Heart left ventricle (tissue), 16 donors: ENCODE results near the gene TRHDE. TPM values are rescaled to one million over a fixed set of nuclear protein-coding genes. Genes with fewer than 3 reads are reported as not detected.

Experiments used
- ATAC-seq, 4 donors: fragments of 200-7000 bp; cut with Tn5 transposase; one replicate each; pipeline ENCODE4 v1.9.1; 2020 to 2022; ENCODE audit warnings: moderate library complexity in 4 of 4, mild to moderate bottlenecking in 3 of 4, moderate number of reproducible peaks in 1 of 4
- DNase-seq, 5 donors: peaks; one replicate each; pipeline ENCODE4 v3.0.0-alpha.2; 2020
- H3K27ac ChIP-seq, 12 donors: fragments of 200-600 bp; sonication (generic) in 4 of 12; one replicate each; pipeline versions ENCODE4 v1.5.0 to v1.8.0; 2016 to 2022; ENCODE audit warnings: mild to moderate bottlenecking in 2 of 12
- H3K27me3 ChIP-seq, 9 donors: fragments of 200-600 bp; sonication (generic) in 2 of 9; one replicate each; pipeline versions ENCODE4 v1.5.1 to v1.8.0; 2016 to 2022; ENCODE audit warnings: mild to moderate bottlenecking in 3 of 9
- H3K36me3 ChIP-seq, 9 donors: fragments of 200-600 bp; sonication (generic) in 2 of 9; one replicate each; pipeline versions ENCODE4 v1.5.0 to v1.8.0; 2018 to 2022; ENCODE audit warnings: mild to moderate bottlenecking in 2 of 9
- H3K4me1 ChIP-seq, 12 donors: fragments of 200-600 bp; sonication (generic) in 4 of 12; one replicate each; pipeline versions ENCODE4 v1.5.0 to v1.8.0; 2016 to 2022; ENCODE audit warnings: mild to moderate bottlenecking in 3 of 12
- H3K4me3 ChIP-seq, 12 donors: fragments of 200-600 bp; sonication (generic) in 4 of 12; one replicate each; pipeline versions ENCODE4 v1.5.0 to v1.8.0; 2017 to 2022; ENCODE audit warnings: mild to moderate bottlenecking in 9 of 12, moderate library complexity in 4 of 12
- H3K9me3 ChIP-seq, 12 donors: fragments of 200-600 bp; sonication (generic) in 4 of 12; one replicate each; pipeline versions ENCODE4 v1.5.0 to v1.8.0; 2016 to 2022; ENCODE audit warnings: mild to moderate bottlenecking in 1 of 12
- POLR2A ChIP-seq, 2 donors: fragments of 450-650 bp; IDR thresholded peaks; one replicate each; pipeline ENCODE4 v1.6.1; 2017; ENCODE audit warnings: antibody characterized with exemption in 2 of 2, mild to moderate bottlenecking in 2 of 2, moderate library complexity in 2 of 2
- WGBS, 4 donors: extraction: QIAGEN DNeasy Blood & Tissue Kit in 2 of 4; methylation state at CpG; one replicate each; pipeline versions ENCODE4 v1.1.5 to v1.1.7; 2013 to 2018; 5-methylcytosine and 5-hydroxymethylcytosine counted together
- intact Hi-C, 10 donors: fragments of 100-400 bp; cut with DNase I; formaldehyde crosslinking; loops; one replicate each; pipeline versions ENCODE4 v1.11.1 to v1.14.2; 2022
- polyA plus RNA-seq, 2 donors: library from polyadenylated mRNA; stranded (reverse); fragments of 200-250 nt; gene quantifications; one replicate each; pipeline ENCODE4 v1.2.3, GENCODE V29; 2013
- total RNA-seq, 9 donors: library from RNA; depleted of rRNA in 2 of 9; stranded (reverse); fragments of >200 nt in 2 of 9; fragmentation: NEBNext Ultra II Directional in 3 of 9; extraction: Animal tissue kit (Norgen Biotek cat#: 25700) in 3 of 9; gene quantifications; one replicate each; pipeline versions ENCODE4 v1.1.0 to v1.2.4, GENCODE V29; 2016 to 2023
- TF ChIP-seq, protein P1 (sequence below), 12 donors: fragments of 200-600 bp; sonication (generic) in 4 of 12; IDR thresholded peaks; one replicate each; pipeline versions ENCODE4 v1.5.0 to v1.8.0; 2018 to 2022; ENCODE audit warnings: antibody characterized with exemption in 12 of 12, mild to moderate bottlenecking in 5 of 12
- donor health status: ischemic (EF 13 %, LVEDD 7.1; RV severe dilation, severe dysfunction).
- donor health status: healthy with polysubstance abuse.
- donor health status: DM: no; HTN: yes; CAD: no.
- donor health status: DM: no; HTN: no; CAD: no.
- donor health status: ischemic (EF 25% LVEDD 6.9; RV normal size, moderate dysfunction).
- donor health status: ischemic (EF 25% LVEDD 5.7; RV mildly dilated, moderate dysfunction).
- donor health status: healthy.
- donor health status: DM: yes; HTN: yes; CAD: no.
- donor health status: ischemic (EF 35%, LVEDD 5.7; RV mildly dilated, moderate dysfunction).
- donor health status: nonischemic (EF 11% LVEDD 7.7; RV severe dilation, severe dysfunction).
- donor health status: DM: yes; HTN: yes; CAD: no.
- donor health status: PGD.
- donor health status: ischemic (EF 29% LVEDD 5.4; RV normal size, mild dysfunction).
- donor health status: nonischemic (EF 23%, LVEDD 6.1; RV moderate dilation, normal function).

TRHDE gene
- total and polyA plus RNA-seq, 11 donors, result 0.01 to 3.1 (median 0.28) TPM; not detected in 1

DNA sequence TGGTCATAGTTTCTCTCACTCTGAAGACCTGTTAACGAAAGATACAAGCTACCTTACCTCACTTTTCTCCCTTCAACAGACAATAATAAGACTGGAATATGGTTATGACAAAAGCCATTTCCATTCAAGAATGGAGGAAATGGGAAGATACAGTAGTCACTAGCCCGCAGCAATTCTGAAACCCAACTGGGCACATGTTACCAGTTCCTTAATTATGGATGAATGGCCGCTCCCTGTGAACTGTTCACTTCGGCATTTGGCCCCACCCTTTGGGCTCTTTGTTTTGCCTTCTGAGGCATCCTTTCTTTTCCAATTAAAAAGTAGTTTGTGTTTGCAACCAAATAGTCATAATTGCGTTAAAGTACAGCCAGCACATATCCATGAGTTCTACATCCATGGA is 19.0 kb downstream of the TRHDE start:
- H3K36me3 ChIP-seq, result no peaks in the 10 kb centered on the region
- no peaks in the 10 kb centered on the region for H3K4me1 ChIP-seq
- ATAC-seq, result no peak
- 87 to 91% (median 89%) methylated on average over 5 of the region's 5 CpGs for WGBS, 4 donors
- intact Hi-C loops, result no loop called here
- peaks cover 0 to 7% (median 0%) of the 10 kb centered on the region in 9 donors for H3K27me3 ChIP-seq
- no peak overlapping the region for H3K27ac ChIP-seq
- no peak for DNase-seq
- no peak for TF ChIP-seq POLR2A (IDR thresholded peaks at IDR 0.05)
- TF ChIP-seq, protein P1, sequence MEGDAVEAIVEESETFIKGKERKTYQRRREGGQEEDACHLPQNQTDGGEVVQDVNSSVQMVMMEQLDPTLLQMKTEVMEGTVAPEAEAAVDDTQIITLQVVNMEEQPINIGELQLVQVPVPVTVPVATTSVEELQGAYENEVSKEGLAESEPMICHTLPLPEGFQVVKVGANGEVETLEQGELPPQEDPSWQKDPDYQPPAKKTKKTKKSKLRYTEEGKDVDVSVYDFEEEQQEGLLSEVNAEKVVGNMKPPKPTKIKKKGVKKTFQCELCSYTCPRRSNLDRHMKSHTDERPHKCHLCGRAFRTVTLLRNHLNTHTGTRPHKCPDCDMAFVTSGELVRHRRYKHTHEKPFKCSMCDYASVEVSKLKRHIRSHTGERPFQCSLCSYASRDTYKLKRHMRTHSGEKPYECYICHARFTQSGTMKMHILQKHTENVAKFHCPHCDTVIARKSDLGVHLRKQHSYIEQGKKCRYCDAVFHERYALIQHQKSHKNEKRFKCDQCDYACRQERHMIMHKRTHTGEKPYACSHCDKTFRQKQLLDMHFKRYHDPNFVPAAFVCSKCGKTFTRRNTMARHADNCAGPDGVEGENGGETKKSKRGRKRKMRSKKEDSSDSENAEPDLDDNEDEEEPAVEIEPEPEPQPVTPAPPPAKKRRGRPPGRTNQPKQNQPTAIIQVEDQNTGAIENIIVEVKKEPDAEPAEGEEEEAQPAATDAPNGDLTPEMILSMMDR (IDR thresholded peaks at IDR 0.05), result no peak
- H3K4me3 ChIP-seq, result no peak overlapping the region
- no peaks in the 10 kb centered on the region for H3K9me3 ChIP-seq

DNA sequence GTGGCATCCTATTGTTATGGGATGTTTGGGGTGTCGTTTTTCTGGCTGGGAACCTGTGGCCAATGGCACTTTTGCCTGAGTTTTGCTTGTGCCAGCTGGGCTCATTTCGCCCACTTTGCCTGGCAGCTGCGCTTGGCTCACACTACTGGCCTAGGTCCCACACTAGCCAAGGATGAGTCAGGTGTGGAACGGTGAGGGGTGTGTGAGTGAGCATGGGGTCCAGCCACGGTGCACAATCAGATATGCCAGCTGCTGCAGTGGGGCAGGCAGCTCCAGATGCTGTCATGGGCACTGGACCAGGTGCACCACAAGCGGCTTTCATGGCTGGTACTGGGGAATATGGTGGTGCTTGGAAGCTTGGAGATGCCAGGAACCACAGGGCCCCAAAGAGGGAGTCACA is 21.5 kb downstream of the TRHDE start:
- H3K27ac ChIP-seq, result no peak overlapping the region
- no peaks in the 10 kb centered on the region for H3K9me3 ChIP-seq
- H3K4me3 ChIP-seq, result no peak overlapping the region
- H3K27me3 ChIP-seq, result peaks cover 0 to 7% (median 0%) of the 10 kb centered on the region in 9 donors
- TF ChIP-seq, protein P1 (IDR thresholded peaks at IDR 0.05), result no peak
- no peak for TF ChIP-seq POLR2A (IDR thresholded peaks at IDR 0.05)
- 76 to 92% (median 86%) methylated on average over 5 to 6 of the region's 6 CpGs for WGBS, 4 donors
- no peaks in the 10 kb centered on the region for H3K4me1 ChIP-seq
- no peaks in the 10 kb centered on the region for H3K36me3 ChIP-seq
- no peak for DNase-seq
- ATAC-seq, result no peak
- intact Hi-C loops, result no loop called here

DNA sequence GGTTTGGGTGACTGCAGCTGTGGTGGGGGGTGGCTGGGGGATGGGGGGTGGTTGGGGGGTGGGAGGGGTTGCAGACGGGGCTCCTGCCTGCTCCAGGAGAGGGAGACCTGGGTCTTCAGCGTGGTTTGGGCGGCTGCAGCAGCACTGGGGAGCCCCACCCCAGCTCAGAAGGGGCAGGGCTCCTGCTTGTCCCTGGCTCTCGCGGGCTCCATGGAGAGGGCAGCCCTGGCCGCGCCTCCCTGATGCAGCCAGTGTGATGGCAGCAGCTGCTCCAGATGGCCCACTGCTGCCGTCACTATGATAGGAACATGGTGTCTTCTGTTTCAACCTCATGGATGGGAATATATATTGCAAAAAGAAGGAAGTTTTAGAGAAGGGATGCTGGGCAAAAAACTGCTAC is 22.9 kb downstream of the TRHDE start:
- ATAC-seq (no peak), DNase-seq (no peak)
- intact Hi-C loops, result no loop called here
- Histone ChIP-seq H3K36me3 (no peaks in the 10 kb centered on the region), H3K4me1 (no peaks in the 10 kb centered on the region), H3K4me3 (no peak overlapping the region), H3K27ac (no peak overlapping the region), H3K9me3 (no peaks in the 10 kb centered on the region), H3K27me3 (peaks cover 0 to 7% (median 0%) of the 10 kb centered on the region in 9 donors)
- 76 to 86% (median 86%) methylated on average over 4 to 8 of the region's 8 CpGs for WGBS, 4 donors
- TF ChIP-seq, protein P1 (IDR thresholded peaks at IDR 0.05), result no peak
- TF ChIP-seq POLR2A (IDR thresholded peaks at IDR 0.05), result no peak

DNA sequence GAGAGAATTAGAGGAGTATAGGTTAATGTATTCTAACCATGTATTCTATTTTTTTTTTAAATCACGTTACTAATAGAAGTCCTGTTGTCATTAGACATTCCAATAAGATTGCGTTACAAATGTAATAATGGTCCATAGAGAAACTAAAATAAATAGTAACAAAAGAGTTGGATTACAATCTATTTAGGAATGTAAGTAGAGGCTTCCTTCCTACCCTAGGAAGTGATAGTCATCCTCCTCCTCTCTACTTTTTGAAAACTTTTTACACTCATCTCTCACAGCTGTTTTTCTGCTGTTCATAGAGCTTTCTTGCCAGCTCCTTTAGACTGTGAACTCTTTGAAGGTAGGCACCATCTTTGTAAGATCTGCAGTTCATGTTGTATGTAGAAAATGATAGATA is 23.6 kb downstream of the TRHDE start:
- H3K4me3 ChIP-seq, result no peak overlapping the region
- TF ChIP-seq POLR2A (IDR thresholded peaks at IDR 0.05), result no peak
- TF ChIP-seq, protein P1 (IDR thresholded peaks at IDR 0.05), result no peak
- no peak overlapping the region for H3K27ac ChIP-seq
- peaks cover 0 to 7% (median 0%) of the 10 kb centered on the region in 9 donors for H3K27me3 ChIP-seq
- intact Hi-C loops, result no loop called here
- H3K36me3 ChIP-seq, result no peaks in the 10 kb centered on the region
- DNase-seq (no peak), ATAC-seq (no peak)
- no peaks in the 10 kb centered on the region for H3K4me1 ChIP-seq
- no peaks in the 10 kb centered on the region for H3K9me3 ChIP-seq
- 80 to 82% (median 81%) methylated on average over 2 of the region's 2 CpGs for WGBS, 4 donors
